ENCODE measurements around the gene TMPRSS7.

TMPRSS7 gene

DNA sequence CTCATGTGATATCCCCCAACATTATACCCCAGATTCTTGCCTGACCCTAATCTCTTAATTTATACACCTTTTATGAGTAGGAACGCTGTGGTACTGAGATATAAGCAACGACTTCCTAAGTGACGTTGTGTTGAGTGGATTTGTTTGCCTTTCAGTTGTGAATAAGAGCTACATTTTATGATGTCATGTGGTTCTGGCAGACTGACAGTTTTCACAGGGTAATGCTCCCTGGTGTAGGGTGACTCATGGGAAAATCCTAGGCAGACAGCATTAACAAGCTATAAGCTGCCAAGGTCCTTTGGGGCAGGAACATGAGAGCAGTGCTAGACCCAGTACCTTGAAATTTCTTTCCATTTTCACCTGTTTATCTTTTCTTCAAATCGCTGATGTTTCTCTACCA is 62.8 kb downstream of the TMPRSS7 start:
- no peak for DNase-seq (ENCODE audit: low spot score)

DNA sequence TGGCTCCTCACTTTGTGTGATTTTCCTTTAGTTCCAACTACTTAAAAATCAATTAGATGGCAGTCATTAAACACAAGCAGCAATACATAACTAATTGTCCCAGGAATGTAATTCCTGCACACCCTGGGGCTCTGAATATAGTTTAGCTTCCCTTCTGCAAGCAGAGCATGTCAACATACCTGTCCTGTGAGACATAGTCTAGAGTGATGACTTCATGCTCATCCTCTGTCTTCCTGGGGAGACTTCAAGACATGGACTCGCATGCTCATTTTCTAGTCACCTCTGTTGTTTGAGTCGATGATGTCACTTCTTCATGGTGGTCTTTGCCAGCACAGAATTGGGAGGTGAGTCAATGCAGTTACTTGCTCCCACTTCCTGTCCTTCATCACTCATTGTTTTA is 67.4 kb downstream of the TMPRSS7 start:
- no peak for DNase-seq (ENCODE audit: low spot score)

DNA sequence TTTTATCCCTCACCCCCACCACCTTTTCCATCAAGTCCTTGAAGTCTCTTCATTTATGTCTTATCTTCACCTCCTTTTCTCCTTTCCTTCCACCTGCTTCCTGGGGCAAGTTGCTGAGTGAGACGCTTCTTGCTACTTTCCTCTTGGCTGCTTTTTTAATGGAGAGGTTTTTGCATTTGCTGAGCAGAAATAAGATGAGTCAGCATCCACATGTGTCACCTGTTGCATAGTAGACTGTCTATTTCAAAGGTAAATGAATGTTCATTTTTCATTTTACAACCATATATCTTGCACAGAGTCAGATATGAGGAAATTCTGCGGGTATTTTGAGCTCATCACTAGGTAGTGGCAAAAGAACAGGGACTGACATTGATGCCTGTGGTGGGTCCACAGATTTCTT is 70.2 kb downstream of the TMPRSS7 start:
- no peak for DNase-seq (ENCODE audit: low spot score)

DNA sequence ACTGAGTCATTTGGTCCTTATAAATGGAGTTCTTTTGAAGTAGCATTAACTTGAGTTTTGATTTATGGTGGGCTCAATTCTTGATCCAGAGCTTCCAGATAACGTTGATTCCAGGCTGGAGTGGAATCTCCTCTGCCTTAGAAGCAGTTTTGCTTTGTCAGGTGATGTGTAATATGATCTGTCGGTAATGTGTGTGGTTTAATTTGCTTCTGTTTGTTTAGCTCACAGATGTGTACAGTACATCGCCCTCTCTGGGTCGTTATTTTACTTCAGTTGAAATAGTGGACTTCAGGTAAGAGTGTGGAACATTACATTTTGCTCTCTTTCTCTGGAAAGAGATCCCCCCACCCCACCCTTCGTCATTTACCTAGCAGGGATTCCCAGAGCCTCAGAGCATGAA is 74.8 kb downstream of the TMPRSS7 start:
- DNase-seq (ENCODE audit: low spot score) = no peak

DNA sequence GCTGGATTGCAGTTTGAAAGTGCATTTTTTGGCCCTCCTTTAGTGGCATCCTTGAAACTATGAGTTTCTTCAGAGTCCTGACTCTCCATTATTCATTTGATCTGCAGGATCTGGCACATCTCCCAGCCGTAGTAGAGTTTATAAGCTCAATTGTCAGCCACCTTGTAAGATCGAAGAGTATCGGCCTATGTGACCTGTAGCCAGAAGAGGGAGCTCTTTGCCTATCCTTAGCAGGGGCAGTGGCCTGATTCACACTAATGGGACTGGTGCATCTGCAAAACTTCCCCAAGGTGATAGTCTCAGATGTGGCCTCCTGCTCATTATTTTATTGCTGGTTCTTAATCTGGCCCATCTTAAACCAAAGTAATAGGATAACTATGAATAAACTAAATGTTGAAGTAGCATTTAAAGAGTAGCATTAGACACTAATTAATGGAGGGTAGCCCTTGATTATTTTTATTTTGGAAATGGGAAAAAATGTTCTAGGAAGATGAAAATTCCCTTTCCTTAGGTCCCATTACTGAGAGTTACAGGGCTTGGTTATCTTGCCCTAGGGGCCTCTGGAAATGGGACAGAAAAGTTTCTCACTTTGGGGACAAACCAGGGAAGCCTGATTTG is 77.4 kb downstream of the TMPRSS7 start:
- DNase-seq (ENCODE audit: low spot score) = peak; percentile 83

DNA sequence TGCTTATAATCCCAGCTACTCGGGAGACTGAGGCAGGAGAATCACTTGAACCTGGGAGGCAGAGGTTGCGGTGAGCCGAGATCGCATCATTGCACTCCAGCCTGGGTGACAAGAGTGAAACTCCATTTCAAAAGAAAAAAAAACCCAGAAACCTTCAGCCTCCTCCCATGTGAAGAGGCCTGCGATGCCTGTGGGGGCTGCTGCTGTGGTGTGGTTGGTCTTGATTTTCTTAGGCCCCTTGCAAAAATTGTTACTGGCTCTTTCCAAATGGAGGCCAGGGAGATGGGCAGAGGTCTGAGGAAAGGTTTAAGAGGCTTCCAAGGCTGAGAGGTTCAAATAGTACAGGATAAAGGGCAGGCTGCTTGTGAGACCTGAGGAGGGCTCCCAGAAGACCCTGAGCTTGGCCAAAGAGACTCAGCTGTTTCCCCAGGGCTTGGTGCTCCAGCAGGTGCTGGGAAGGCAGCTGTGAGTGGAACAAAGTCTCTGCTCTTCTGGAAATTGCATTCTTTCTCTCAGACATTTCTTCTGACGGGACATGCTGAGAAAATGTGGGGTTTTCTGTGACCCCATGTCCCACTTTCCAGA is 80.1 kb downstream of the TMPRSS7 start:
- no peak for DNase-seq (ENCODE audit: low spot score)

DNA sequence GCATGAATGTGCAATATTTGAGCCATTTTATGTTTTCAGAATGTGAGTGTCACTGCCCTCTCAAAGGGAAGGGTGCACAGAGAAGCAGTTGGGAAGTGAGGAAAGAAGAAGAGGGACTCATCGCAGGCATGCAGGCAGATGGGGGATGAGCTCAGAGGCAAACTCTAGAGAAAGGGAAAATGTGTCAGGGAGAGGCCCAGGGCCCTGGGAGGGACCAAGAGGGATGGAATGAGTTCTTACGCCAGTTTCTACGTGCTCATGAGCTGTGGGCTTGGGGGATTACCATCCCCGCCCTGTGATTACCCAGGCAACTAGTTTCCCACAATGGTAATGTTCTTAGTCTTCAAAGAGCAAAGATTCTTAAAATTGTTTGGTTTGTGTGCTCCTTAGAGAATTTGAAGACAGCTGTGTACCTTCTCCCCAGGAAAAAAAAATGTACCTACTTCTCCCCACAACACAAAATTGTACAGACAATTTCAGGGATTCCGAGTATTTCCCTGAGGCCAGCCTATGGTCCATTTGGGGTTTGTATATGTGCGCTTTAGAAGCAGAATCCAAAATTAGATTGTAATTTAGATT is 80.7 kb downstream of the TMPRSS7 start:
- no peak for DNase-seq (ENCODE audit: low spot score)

DNA sequence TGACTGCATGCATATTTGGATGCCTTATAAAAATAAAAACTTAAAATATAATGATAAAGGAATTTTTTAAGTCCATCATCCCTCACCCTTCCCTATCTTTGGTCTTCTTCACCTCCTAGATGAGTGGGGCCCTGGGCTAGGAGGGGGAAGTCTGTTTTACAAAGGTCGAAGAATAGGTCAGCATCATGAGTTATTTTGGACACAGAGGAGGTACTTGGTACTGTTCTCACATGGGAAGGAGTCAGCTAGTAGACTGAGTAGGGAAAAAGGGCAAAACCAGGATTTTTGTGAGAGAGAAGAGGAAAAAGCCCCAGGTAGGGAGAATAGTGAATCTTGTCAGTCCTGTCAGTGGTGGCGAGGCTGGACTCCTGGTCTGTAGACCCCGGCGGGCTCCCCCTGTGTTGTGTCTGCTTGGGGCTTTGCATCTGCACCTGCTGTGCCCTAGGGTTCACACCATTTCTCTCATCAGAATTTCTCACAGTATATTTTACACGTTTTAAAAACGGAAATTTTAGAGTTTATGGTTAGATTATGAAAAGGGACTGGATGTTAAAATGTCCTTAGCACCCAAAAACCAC is 81.4 kb downstream of the TMPRSS7 start:
- DNase-seq (ENCODE audit: low spot score) = no peak

DNA sequence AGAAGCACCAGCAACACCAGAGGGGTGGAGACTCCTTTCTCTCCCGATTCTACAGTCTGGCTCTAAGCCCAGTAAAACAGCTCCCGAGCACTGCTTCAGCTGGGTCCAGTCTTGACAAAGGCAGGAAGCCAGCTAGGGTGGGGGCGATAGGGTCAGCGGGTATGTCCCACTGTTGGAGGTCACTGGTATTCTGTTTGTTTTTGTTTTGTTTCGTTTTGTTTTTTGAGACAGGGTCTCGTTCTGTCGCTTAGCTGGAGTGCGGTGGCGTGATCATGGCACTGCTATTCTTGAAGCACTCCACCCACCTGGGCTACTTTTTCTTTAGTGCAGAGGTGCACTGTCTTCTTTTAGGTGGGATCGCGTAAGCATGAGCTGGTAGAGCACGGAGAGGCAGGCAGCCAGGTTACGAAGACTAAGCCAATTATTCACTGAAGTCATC is 82.2 kb downstream of the TMPRSS7 start:
- no peak for DNase-seq (ENCODE audit: low spot score)

DNA sequence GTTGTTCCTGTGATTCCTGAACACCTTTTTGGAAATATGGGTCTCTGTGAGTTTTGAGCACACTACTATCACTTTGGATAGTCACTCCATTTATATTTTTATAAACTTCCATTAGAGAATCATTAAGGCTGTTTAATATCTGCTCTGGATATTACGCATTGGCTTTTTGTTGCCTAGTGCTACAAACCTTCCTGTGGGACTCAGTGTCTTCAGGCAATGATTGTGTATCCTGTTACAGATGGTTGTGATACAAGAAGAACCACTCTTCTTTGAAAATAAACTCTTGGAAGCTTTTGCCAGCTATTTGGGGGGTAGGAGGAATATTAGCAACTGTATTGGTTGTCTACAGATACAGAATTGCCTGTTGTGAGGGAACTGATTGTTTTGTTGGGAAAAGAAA is 82.9 kb downstream of the TMPRSS7 start:
- DNase-seq (ENCODE audit: low spot score) = no peak

DNA sequence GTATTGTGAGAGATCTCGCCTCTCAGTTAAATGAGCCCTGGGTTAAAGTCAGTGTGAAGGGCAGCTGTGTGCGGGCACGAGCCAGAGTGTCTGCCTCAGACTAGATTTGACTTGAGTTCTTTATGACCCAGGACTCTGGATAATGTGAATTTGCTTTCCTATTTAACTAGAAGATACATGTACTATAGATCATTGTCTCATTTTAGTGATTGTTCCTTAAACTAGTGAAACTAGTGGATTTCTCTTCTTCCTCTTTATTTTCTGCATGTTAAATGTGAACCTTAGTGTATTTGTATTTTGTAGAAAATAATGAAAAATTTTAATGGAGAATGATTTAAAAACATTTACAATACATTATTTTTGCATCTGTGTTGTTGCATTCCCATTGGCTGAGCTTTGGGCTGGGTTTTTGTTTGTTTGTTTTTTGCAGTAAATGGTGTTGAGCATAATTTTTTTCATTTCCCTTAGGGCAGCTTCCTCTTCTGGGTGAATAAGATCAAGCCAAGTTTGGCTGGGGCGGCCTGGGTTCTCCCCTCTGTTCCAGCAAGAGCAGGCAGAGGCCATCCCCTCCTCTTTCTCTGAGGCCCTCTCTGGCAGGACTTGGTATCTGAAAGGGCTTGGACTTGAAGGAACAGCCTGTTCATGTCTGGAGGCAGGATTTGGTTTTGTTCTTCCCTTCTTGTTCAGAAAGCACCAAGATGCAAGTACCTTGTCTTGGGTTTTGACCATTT is 83.5 kb downstream of the TMPRSS7 start:
- DNase-seq (ENCODE audit: low spot score) = no peak

DNA sequence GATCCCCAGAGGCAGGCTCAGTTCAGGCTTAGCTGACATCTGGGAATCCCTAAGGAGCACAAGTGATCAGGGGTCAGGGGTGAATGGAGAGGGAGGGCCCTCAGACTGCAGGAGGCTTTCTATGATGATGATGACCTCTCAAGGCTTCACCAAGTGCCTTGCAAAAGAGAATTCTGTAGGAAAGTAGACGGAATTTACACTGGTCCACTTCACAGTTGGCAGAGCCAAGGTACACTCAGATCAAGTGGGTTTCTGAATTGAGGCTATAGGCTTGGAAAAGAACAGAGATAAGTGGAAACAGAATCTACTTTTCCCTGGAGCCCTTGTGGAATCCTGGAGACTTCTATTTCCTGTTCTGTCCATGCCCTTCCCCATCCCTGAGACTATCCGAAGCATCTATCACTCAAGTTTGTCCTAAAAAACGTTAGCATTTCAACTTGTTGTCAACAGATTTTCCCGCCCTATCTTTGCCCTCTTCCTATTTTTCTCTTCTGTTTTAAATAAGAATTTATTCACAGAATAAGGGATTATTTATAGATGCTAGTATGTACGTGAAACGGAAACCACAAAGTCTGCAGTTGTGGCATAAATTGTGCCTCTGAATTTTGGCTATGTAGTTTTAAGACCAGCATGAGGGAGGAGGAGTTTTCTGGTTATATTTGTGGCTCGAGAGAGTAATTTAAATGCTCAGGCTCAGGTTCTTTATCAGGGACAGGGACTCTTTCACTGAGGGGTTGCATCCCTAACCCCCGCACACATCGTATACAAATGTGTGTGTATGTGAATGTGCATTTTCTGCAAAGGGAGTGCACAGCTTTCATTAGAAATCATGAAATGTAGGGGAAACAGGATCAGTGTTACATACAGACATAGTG is 85.7 kb downstream of the TMPRSS7 start:
- DNase-seq (ENCODE audit: low spot score) = no peak

DNA sequence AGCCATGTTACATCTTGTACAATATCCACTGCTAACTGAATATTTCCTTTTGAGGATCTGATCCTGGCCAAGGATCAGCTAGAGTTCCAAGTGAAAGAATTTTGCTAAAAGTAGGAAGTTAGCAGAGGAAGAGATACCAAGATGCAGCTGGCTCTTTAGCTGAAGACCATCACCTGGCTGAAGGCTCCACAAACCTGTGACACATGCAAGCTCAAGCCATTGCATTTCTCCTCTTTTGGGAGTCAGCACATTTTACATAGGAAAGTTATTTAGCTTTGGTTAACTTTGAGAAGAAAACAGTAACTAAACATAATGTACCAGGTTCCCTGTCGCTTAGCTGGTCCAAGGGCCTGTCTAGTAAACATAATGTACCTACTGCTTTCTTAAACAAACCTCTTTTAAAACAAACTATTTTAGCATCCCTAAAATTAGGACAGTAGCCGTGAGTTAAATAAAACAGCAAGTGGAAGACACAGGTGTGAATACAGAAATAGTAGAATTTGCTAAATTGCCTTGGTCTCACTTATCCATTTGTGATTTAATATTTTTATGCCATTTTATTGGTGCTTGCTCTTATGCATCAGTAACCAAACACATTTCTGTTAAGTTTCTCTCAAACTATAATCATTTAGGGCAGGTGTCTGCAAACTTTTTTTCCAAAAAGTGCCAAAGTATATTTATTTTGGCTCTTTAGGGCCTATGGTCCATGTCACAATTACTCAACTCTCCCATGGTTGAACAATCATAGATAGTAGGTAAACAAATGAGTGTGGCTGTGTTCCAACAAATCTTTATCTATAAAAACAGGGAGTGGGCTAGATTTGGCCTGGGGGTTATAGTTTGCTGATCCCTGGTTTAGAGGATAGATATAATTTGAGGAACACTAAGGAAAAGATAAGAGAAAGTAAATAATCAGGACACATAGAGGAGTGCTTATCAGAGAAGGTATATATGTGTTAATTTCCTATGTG is 87.3 kb downstream of the TMPRSS7 start:
- no peak for DNase-seq (ENCODE audit: low spot score)

DNA sequence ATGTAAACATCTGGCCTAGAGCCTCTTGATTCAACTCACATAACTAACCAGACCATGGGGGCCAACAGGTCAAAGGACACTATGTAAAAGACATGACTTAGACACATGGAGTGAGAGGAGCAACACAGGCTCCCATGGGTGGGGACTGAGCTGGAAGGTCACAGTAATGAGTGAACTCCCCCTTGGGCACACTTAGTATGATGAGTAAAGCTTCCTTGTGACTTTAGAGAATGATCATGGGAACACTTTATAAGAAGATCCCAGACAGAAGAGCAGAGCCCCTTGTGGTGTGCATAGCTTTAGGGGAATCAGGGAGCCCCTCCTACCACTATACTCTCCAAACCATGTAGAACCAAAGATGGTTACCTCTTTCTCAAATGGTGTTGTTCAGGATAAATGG is 88.3 kb downstream of the TMPRSS7 start:
- DNase-seq (ENCODE audit: low spot score) = no peak

DNA sequence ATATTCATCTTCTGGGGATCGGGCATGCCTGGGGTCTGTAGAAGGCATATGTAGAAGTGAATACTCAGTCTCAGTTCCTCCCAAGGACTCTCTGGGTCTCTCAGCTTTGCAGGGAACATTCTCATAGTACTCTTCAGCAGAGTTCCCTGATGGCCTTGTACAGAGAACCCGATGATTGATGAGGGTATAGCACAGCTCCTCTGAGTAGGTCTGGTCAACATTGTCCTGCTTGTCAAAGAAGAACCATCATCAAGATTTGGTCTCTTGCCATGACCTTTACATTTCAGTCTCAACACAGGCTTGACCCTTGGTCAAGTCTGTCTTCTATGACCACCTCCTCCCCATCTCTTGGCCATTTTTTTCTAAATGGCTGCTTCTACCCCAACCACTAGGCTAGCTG is 89.0 kb downstream of the TMPRSS7 start:
- no peak for DNase-seq (ENCODE audit: low spot score)

DNA sequence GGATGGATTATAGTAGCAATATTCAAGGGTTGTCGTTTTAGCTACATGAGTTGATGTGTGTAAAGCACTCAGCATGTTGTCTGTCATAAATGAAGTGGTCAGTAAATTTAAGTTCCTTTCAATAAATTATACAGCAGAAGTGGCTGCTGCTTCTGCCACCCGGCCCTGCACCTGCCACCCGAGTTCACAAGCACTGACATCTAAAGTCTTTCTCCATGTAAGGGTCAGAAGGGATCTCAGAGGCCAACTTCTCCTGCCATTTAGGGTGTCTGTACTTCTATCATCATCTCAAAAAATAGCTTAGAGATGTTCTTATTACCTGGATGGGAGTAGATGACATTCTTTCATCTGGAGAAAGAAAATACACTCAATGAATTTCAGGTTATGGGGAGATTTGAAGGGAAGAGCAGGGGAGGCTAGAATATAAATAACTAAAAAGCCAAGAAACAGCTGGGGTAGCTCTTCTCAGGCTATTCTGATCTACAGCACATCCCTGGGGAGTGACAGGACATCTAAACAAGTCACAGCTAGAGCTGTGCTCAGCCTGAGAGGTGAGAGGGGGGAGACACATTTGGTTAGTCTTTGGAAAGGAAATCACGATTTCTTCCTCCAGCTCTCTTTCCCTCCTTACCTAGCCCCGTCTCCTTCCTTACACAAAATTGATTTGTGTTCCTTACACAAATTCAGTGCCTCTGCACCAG is 90.5 kb downstream of the TMPRSS7 start:
- no peak for DNase-seq (ENCODE audit: low spot score)

DNA sequence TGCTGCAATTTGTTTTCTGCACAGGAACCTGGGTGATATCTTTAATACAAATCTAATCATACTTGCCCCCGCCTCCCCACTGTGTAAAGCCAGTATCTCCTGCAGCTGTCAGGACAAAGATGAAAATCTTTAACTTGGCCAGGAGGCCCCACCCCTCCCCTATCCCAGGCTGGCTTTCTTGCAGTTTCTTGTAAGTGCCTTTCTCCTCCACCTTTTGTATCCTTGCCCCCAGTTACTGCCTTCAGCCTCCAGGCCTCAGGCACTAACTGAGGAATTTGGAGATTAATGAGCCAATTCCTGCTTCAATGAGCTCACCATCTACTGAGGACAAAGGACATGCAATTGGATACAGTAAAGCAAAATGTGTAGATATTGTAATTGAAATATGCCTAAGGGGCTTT is 92.0 kb downstream of the TMPRSS7 start:
- no peak for DNase-seq (ENCODE audit: low spot score)

DNA sequence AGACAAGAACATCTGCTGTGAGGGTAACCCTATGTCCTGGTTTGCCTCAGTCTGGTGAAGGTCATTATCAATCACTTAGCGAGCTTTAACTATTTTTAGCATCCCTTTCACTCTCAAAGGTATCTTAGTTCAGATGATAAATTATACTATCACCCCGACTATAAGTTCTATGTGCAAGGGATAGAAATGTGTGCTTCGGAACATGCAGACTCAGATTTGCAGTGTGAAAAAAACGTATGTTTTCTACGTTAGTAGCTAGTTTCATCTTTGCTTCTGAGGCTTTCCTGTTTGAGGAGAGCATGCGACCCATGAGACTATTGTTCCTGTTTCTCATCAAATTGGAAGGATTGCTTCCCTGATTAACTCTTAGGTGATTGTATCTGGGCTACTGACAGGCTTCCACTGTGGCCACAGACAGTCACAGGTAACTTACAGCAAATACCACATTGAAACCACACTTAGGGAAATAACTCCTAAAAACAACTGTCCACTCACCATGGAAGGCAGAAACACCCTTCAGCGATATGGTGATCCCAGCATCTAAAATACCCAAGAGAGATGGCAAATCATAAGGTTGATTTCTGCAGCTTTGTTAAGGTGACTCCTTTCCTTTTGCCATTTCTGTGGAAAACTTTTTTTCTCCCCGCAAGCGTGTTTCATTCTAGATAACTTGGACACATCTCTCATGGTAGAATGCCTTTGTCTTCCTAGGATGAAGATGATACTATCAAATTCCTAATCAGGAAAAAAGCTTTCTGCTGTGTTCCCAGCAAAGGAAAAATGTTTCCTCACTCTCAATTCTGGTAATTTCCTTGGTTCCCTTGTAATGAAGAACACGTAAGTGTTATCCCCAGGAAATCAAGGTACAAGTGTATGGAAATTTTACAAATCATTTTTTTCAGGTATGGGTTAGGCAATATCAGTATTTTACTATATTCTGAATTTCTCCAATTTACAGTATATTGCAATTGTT is 93.3 kb downstream of the TMPRSS7 start:
- DNase-seq (ENCODE audit: low spot score) = no peak

All from CD4-positive, alpha-beta T cell treated with Interleukin-15 for 4 hours (primary cell).